Kasumi-1 (cell line): ENCODE measurements around the gene CCDC88B.
"Not testable (repeated sequence)": the region's sequence is repeated elsewhere in the genome, so short reads cannot be mapped to it uniquely, and the experiment has no call there.

Source experiments
- DNase-seq, 2 experiments: peaks; one replicate each; lab custom pipeline; 2025; lab: John Stamatoyannopoulos, UW

The CCDC88B gene

GRCh38 chr11:64323373-64323772 lies 16.6 kb upstream of the CCDC88B start:
- DNase-seq: no peak

- not testable (repeated sequence) for DNase-seq
These were observed 16.0 kb upstream of the CCDC88B start for GRCh38 chr11:64323984-64324383.

- DNase-seq: no peak
These were observed 15.1 kb upstream of the CCDC88B start for GRCh38 chr11:64324692-64325469.

GRCh38 chr11:64327375-64327774 lies 12.6 kb upstream of the CCDC88B start:
- no peak for DNase-seq

GRCh38 chr11:64327993-64328392 lies 12.0 kb upstream of the CCDC88B start:
- no peak for DNase-seq

GRCh38 chr11:64330888-64331287 lies 9.1 kb upstream of the CCDC88B start:
- no peak for DNase-seq

- DNase-seq: peak; percentile 80 to 82
These were observed 8.2 kb upstream of the CCDC88B start for GRCh38 chr11:64331569-64332371.

GRCh38 chr11:64333556-64333955 lies 6.4 kb upstream of the CCDC88B start:
- DNase-seq: peak; percentile 9 to 16

GRCh38 chr11:64334764-64335735 lies 5.0 kb upstream of the CCDC88B start:
- peak; percentile 88 to 91 for DNase-seq

- DNase-seq: no peak
These were observed 2.3 kb upstream of the CCDC88B start for GRCh38 chr11:64337538-64338249.

GRCh38 chr11:64338716-64339115 lies 1.3 kb upstream of the CCDC88B start:
- DNase-seq: no peak

- DNase-seq: no peak
These were observed 718 bp upstream of the CCDC88B start for GRCh38 chr11:64339286-64339685.

- peak; percentile 42 to 59 for DNase-seq
These were observed 799 bp downstream of the CCDC88B start for GRCh38 chr11:64340671-64341335.

- no peak for DNase-seq
These were observed 1.4 kb downstream of the CCDC88B start for GRCh38 chr11:64341429-64341828.

GRCh38 chr11:64341851-64342791 lies 2.1 kb downstream of the CCDC88B start:
- DNase-seq: peak; percentile 79 to 87

- no peak for DNase-seq
These were observed 3.1 kb downstream of the CCDC88B start for GRCh38 chr11:64342869-64343745.

GRCh38 chr11:64343767-64344559 lies 4.0 kb downstream of the CCDC88B start:
- peak in 1 of 2 experiments; percentile 7 for DNase-seq

- no peak for DNase-seq
These were observed 4.8 kb downstream of the CCDC88B start for GRCh38 chr11:64344787-64345186.
